GM19372 (cell line): ENCODE data around the gene ADAM19.
A peak's percentile ranks its signal among the peaks of the same experiment; 100 is the strongest.

Experiments used
- ATAC-seq: cut with Tn5 transposase; IDR thresholded peaks from one replicate; pipeline ENCODE4 v1.9.1; 2021; ENCODE audit warnings: mild to moderate bottlenecking, low read depth, moderate library complexity; ENCODE audit not compliant: unreplicated experiment

ADAM19 gene

GRCh38 chr5:157575381-157576020, at the start of gene ADAM19:
TSS of gene ADAM19 (minus strand) at chr5:157575775. CDS start at chr5:157575696, 79 bp downstream.
- peak; percentile 46 for ATAC-seq

GRCh38 chr5:157624144-157624543, 48.6 kb upstream of the ADAM19 start:
- no peak for ATAC-seq

- no peak for ATAC-seq
Measured at GRCh38 chr5:157620776-157621175, 45.2 kb upstream of the ADAM19 start.

GRCh38 chr5:157618191-157618765, 42.7 kb upstream of the ADAM19 start:
- no peak for ATAC-seq

GRCh38 chr5:157616785-157617184, 41.2 kb upstream of the ADAM19 start:
- no peak for ATAC-seq

- ATAC-seq: no peak
Measured at GRCh38 chr5:157613385-157614245, 38.0 kb upstream of the ADAM19 start.

GRCh38 chr5:157612581-157612980, 37.0 kb upstream of the ADAM19 start:
- no peak for ATAC-seq

GRCh38 chr5:157611571-157612476, 36.2 kb upstream of the ADAM19 start:
- ATAC-seq: peak; percentile 36

GRCh38 chr5:157610990-157611389, 35.4 kb upstream of the ADAM19 start:
- ATAC-seq: no peak

GRCh38 chr5:157608972-157609565, 33.5 kb upstream of the ADAM19 start:
- no peak for ATAC-seq

GRCh38 chr5:157607371-157608161, 32.0 kb upstream of the ADAM19 start:
- ATAC-seq: peak; percentile 58

GRCh38 chr5:157606046-157606445, 30.5 kb upstream of the ADAM19 start:
- no peak for ATAC-seq

GRCh38 chr5:157603333-157604190, 28.0 kb upstream of the ADAM19 start:
- ATAC-seq: no peak

- ATAC-seq: peak; percentile 43
Measured at GRCh38 chr5:157602505-157602904, 26.9 kb upstream of the ADAM19 start.

- ATAC-seq: no peak
Measured at GRCh38 chr5:157600252-157600651, 24.7 kb upstream of the ADAM19 start.

- ATAC-seq: no peak
Measured at GRCh38 chr5:157599565-157599964, 24.0 kb upstream of the ADAM19 start.

GRCh38 chr5:157598350-157598936, 22.9 kb upstream of the ADAM19 start:
- ATAC-seq: no peak

- no peak for ATAC-seq
Measured at GRCh38 chr5:157597277-157597676, 21.7 kb upstream of the ADAM19 start.
